ENCODE data around the gene HS3ST1. TPM values are rescaled to one million over a fixed set of nuclear protein-coding genes. Genes with fewer than 3 reads are reported as not detected.
"Not testable (repeated sequence)": the region's sequence is repeated elsewhere in the genome, so short reads cannot be mapped to it uniquely, and the experiment has no call there.

Gene HS3ST1
- total RNA-seq, 4 donors from 2014 or later: 0.07 to 0.15 (median 0.10) TPM

GRCh38 chr4:11402192-11402591 lies 26.5 kb downstream of the HS3ST1 start:
- intact Hi-C loops (cut with DNase I; ENCODE audit: low total_unique reads) (no loop called here), in situ Hi-C loops (cut with MboI; ENCODE audit: low sequenced_read_pairs in 4 of 4) (no loop called here)
- Histone ChIP-seq H3K27me3 (no peaks in the 10 kb centered on the region), H3K9me3 (no peaks in the 10 kb centered on the region), H3K4me1 (no peaks in the 10 kb centered on the region), H3K27ac (no peak overlapping the region), H3K36me3 (no peaks in the 10 kb centered on the region), H3K4me3 (no peak overlapping the region)
- ATAC-seq (no peak), DNase-seq (no peak)
- TF ChIP-seq, protein P1, sequence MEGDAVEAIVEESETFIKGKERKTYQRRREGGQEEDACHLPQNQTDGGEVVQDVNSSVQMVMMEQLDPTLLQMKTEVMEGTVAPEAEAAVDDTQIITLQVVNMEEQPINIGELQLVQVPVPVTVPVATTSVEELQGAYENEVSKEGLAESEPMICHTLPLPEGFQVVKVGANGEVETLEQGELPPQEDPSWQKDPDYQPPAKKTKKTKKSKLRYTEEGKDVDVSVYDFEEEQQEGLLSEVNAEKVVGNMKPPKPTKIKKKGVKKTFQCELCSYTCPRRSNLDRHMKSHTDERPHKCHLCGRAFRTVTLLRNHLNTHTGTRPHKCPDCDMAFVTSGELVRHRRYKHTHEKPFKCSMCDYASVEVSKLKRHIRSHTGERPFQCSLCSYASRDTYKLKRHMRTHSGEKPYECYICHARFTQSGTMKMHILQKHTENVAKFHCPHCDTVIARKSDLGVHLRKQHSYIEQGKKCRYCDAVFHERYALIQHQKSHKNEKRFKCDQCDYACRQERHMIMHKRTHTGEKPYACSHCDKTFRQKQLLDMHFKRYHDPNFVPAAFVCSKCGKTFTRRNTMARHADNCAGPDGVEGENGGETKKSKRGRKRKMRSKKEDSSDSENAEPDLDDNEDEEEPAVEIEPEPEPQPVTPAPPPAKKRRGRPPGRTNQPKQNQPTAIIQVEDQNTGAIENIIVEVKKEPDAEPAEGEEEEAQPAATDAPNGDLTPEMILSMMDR (IDR thresholded peaks at IDR 0.05 in 4 of 5, conservative IDR thresholded peaks at IDR 0.05 in 1 of 5): no peak
- TF ChIP-seq POLR2A (IDR thresholded peaks at IDR 0.05): no peak

- Histone ChIP-seq H3K4me1 (no peaks in the 10 kb centered on the region), H3K4me3 (no peak overlapping the region), H3K36me3 (no peaks in the 10 kb centered on the region), H3K9me3 (no peaks in the 10 kb centered on the region), H3K27me3 (no peaks in the 10 kb centered on the region), H3K27ac (no peak overlapping the region)
- ATAC-seq (no peak), DNase-seq (no peak)
- intact Hi-C loops (cut with DNase I; ENCODE audit: low total_unique reads) (no loop called here), in situ Hi-C loops (cut with MboI; ENCODE audit: low sequenced_read_pairs in 4 of 4) (no loop called here)
- no peak for TF ChIP-seq POLR2A (IDR thresholded peaks at IDR 0.05)
- TF ChIP-seq, protein P1 (IDR thresholded peaks at IDR 0.05 in 4 of 5, conservative IDR thresholded peaks at IDR 0.05 in 1 of 5): no peak
These were observed 29.2 kb downstream of the HS3ST1 start for GRCh38 chr4:11399461-11399971.

DNA sequence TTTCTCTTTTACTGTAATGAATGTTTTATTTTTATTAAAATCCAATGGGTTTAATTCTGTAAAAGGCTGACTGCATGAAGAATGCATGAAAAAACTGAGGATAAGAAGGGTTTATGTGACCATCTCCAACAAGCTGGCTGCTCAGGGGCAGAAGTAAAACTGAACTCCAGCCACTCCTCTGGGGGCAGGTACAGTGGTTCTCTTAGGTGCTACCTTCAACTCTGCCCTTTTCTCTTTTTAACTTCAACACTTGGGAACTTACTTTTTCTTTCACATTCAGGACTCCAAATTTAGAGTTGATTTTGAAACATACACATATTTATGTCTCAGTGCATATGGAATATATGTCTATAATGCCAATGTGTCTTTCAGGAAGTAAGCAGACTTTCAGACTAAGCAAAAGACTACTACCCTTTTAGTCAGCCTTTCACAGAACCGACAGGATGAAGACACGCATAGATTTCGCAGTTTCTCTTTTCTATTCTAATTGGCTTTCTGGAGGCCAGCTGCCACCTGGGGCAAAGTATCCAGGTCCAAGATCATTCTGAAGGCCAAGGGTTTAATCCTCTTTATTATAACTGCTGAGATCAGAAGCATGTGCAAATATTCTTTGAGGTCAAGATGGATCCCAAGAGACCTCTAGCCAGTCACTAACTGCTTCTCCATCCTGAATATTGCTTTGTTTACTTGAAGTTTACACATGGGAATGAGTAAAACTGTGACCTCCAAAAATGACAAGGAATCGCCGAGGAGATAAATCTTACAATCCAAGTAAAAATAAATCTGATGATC lies 30.7 kb downstream of the HS3ST1 start:
- in situ Hi-C loops (cut with MboI; ENCODE audit: low sequenced_read_pairs in 4 of 4) (no loop called here), intact Hi-C loops (cut with DNase I; ENCODE audit: low total_unique reads) (no loop called here)
- ATAC-seq (peak; percentile 53 to 66), DNase-seq (peak in 1 of 2 donors; percentile 34)
- no peaks in the 10 kb centered on the region for H3K4me1 ChIP-seq
- no peak for TF ChIP-seq POLR2A (IDR thresholded peaks at IDR 0.05)
- H3K27ac ChIP-seq: peak overlapping the region in 2 of 4 donors; percentile 14 to 22
- H3K9me3 ChIP-seq: no peaks in the 10 kb centered on the region
- no peaks in the 10 kb centered on the region for H3K36me3 ChIP-seq
- no peak overlapping the region for H3K4me3 ChIP-seq
- no peaks in the 10 kb centered on the region for H3K27me3 ChIP-seq

DNA sequence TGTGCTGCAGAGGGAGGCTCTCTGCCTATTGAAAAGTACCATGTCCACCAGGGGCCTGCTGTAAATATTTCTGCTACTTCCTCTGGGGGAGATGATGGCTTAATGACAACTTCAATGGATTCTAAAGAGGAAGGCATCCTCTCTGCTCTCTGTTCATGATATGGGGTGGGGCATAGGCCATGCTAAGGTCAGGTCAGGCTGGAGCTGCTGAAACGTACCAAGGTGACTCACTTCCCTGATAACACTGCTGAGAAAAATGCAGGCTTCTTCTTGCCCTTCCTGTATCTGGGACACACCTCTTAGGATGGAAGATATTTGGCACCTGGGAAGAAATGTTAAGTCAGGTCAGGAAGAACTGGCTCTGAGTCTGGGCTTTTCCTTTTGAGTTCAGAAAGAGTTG lies 31.5 kb downstream of the HS3ST1 start:
- no peaks in the 10 kb centered on the region for H3K27me3 ChIP-seq
- no peak for DNase-seq
- TF ChIP-seq POLR2A (IDR thresholded peaks at IDR 0.05): no peak
- no peak overlapping the region for H3K27ac ChIP-seq
- no peaks in the 10 kb centered on the region for H3K36me3 ChIP-seq
- H3K4me1 ChIP-seq: no peaks in the 10 kb centered on the region
- H3K9me3 ChIP-seq: no peaks in the 10 kb centered on the region
- intact Hi-C loops (cut with DNase I; ENCODE audit: low total_unique reads) (no loop called here), in situ Hi-C loops (cut with MboI; ENCODE audit: low sequenced_read_pairs in 4 of 4) (no loop called here)
- ATAC-seq: no peak
- H3K4me3 ChIP-seq: no peak overlapping the region

GRCh38 chr4:11393551-11393950 lies 35.1 kb downstream of the HS3ST1 start:
- Histone ChIP-seq H3K27ac (no peak overlapping the region), H3K9me3 (no peaks in the 10 kb centered on the region), H3K4me3 (no peak overlapping the region), H3K27me3 (no peaks in the 10 kb centered on the region), H3K4me1 (no peaks in the 10 kb centered on the region), H3K36me3 (no peaks in the 10 kb centered on the region)
- in situ Hi-C loops (cut with MboI; ENCODE audit: low sequenced_read_pairs in 4 of 4) (no loop called here), intact Hi-C loops (cut with DNase I; ENCODE audit: low total_unique reads) (no loop called here)
- TF ChIP-seq, protein P1 (IDR thresholded peaks at IDR 0.05 in 4 of 5, conservative IDR thresholded peaks at IDR 0.05 in 1 of 5): no peak
- no peak for TF ChIP-seq POLR2A (IDR thresholded peaks at IDR 0.05)
- DNase-seq (no peak), ATAC-seq (no peak)

DNA sequence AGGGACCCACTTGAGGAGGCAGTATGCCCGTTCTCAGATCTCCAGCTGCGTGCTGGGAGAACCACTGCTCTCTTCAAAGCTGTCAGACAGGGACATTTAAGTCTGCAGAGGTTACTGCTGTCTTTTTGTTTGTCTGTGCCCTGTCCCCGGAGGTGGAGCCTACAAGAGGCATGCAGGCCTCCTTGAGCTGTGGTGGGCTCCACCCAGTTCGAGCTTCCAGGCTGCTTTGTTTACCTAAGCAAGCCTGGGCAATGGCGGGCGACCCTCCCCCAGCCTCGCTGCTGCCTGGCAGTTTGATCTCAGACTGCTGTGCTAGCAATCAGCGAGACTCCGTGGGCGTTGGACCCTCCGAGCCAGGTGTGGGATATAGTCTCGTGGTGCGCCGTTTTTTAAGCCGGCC lies 44.6 kb downstream of the HS3ST1 start:
- DNase-seq; H3K27ac ChIP-seq; H3K4me3 ChIP-seq; ATAC-seq; H3K4me1 ChIP-seq; H3K27me3 ChIP-seq; H3K36me3 ChIP-seq; in situ Hi-C loops (cut with MboI; ENCODE audit: low sequenced_read_pairs in 4 of 4); H3K9me3 ChIP-seq; intact Hi-C loops (cut with DNase I; ENCODE audit: low total_unique reads): not testable (repeated sequence)
